ENCODE data around the gene WBP11. TPM values are rescaled to one million over a fixed set of nuclear protein-coding genes. Genes with fewer than 3 reads are reported as not detected.

The WBP11 gene
- total and polyA plus RNA-seq, 2 of the 13 experiments (the other 11 are each of a cell fraction or from before 2014, with no cell fraction given), result 7.6 to 31.0 TPM

DNA sequence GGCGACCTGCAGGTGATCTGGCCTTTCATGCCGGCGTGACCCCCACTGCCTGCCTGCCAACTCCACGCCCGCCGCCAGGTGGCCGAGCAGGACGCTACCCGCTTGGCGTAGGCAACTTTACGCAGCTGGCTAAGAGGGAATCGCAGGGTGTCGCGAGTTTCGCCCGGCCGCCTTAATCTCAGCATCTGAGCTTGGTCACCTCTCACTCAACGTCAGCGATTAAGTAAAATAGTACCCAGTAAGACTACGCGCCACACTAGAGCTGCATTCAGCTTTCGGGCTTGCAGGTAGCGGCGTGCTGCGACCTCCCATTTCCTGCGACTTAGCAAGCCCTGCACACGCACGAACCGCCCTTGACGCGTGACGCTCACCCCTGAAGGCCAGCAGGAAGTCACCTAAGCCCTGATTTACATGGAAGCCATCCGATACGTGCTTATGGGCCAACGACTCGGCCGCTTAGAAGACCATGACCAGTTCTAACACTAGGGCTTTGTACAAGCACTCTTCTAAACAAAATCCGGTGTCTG lies 33.2 kb downstream of the WBP11 start (continued):
- TF ChIP-seq, protein P1, sequence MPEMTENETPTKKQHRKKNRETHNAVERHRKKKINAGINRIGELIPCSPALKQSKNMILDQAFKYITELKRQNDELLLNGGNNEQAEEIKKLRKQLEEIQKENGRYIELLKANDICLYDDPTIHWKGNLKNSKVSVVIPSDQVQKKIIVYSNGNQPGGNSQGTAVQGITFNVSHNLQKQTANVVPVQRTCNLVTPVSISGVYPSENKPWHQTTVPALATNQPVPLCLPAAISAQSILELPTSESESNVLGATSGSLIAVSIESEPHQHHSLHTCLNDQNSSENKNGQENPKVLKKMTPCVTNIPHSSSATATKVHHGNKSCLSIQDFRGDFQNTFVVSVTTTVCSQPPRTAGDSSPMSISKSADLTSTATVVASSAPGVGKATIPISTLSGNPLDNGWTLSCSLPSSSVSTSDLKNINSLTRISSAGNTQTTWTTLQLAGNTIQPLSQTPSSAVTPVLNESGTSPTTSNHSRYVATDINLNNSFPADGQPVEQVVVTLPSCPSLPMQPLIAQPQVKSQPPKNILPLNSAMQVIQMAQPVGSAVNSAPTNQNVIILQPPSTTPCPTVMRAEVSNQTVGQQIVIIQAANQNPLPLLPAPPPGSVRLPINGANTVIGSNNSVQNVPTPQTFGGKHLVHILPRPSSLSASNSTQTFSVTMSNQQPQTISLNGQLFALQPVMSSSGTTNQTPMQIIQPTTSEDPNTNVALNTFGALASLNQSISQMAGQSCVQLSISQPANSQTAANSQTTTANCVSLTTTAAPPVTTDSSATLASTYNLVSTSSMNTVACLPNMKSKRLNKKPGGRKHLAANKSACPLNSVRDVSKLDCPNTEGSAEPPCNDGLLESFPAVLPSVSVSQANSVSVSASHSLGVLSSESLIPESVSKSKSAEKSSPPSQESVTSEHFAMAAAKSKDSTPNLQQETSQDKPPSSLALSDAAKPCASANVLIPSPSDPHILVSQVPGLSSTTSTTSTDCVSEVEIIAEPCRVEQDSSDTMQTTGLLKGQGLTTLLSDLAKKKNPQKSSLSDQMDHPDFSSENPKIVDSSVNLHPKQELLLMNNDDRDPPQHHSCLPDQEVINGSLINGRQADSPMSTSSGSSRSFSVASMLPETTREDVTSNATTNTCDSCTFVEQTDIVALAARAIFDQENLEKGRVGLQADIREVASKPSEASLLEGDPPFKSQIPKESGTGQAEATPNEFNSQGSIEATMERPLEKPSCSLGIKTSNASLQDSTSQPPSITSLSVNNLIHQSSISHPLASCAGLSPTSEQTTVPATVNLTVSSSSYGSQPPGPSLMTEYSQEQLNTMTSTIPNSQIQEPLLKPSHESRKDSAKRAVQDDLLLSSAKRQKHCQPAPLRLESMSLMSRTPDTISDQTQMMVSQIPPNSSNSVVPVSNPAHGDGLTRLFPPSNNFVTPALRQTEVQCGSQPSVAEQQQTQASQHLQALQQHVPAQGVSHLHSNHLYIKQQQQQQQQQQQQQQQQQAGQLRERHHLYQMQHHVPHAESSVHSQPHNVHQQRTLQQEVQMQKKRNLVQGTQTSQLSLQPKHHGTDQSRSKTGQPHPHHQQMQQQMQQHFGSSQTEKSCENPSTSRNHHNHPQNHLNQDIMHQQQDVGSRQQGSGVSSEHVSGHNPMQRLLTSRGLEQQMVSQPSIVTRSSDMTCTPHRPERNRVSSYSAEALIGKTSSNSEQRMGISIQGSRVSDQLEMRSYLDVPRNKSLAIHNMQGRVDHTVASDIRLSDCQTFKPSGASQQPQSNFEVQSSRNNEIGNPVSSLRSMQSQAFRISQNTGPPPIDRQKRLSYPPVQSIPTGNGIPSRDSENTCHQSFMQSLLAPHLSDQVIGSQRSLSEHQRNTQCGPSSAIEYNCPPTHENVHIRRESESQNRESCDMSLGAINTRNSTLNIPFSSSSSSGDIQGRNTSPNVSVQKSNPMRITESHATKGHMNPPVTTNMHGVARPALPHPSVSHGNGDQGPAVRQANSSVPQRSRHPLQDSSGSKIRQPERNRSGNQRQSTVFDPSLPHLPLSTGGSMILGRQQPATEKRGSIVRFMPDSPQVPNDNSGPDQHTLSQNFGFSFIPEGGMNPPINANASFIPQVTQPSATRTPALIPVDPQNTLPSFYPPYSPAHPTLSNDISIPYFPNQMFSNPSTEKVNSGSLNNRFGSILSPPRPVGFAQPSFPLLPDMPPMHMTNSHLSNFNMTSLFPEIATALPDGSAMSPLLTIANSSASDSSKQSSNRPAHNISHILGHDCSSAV (CRISPR knock-in tag; IDR thresholded peaks at IDR 0.05; ENCODE audit: borderline replicate concordance), result no peak
- TF ChIP-seq PITX1 (CRISPR knock-in tag; IDR thresholded peaks at IDR 0.05) (peak; percentile 30; the same call in 1 of the 2 replicates), PHB2 (IDR thresholded peaks at IDR 0.05; ENCODE audit: partially characterized antibody) (no peak), HDAC1 (CRISPR knock-in tag; IDR thresholded peaks at IDR 0.05) (peak; percentile 55; the same call in 1 of the 2 replicates), GTF2F1 (IDR thresholded peaks at IDR 0.05; ENCODE audit: low read length) (no peak), ZNF33B (CRISPR knock-in tag; IDR thresholded peaks at IDR 0.05) (no peak), CENPBD1 (CRISPR knock-in tag; IDR thresholded peaks at IDR 0.05; ENCODE audit: borderline replicate concordance, low read depth) (no peak), KLF6 (CRISPR knock-in tag; IDR thresholded peaks at IDR 0.05) (no peak)
- TF ChIP-seq, protein P2, sequence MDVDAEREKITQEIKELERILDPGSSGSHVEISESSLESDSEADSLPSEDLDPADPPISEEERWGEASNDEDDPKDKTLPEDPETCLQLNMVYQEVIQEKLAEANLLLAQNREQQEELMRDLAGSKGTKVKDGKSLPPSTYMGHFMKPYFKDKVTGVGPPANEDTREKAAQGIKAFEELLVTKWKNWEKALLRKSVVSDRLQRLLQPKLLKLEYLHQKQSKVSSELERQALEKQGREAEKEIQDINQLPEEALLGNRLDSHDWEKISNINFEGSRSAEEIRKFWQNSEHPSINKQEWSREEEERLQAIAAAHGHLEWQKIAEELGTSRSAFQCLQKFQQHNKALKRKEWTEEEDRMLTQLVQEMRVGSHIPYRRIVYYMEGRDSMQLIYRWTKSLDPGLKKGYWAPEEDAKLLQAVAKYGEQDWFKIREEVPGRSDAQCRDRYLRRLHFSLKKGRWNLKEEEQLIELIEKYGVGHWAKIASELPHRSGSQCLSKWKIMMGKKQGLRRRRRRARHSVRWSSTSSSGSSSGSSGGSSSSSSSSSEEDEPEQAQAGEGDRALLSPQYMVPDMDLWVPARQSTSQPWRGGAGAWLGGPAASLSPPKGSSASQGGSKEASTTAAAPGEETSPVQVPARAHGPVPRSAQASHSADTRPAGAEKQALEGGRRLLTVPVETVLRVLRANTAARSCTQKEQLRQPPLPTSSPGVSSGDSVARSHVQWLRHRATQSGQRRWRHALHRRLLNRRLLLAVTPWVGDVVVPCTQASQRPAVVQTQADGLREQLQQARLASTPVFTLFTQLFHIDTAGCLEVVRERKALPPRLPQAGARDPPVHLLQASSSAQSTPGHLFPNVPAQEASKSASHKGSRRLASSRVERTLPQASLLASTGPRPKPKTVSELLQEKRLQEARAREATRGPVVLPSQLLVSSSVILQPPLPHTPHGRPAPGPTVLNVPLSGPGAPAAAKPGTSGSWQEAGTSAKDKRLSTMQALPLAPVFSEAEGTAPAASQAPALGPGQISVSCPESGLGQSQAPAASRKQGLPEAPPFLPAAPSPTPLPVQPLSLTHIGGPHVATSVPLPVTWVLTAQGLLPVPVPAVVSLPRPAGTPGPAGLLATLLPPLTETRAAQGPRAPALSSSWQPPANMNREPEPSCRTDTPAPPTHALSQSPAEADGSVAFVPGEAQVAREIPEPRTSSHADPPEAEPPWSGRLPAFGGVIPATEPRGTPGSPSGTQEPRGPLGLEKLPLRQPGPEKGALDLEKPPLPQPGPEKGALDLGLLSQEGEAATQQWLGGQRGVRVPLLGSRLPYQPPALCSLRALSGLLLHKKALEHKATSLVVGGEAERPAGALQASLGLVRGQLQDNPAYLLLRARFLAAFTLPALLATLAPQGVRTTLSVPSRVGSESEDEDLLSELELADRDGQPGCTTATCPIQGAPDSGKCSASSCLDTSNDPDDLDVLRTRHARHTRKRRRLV (CRISPR knock-in tag; IDR thresholded peaks at IDR 0.05), result peak; percentile 16; the same call in 1 of the 2 replicates
- TF ChIP-seq, protein P3, sequence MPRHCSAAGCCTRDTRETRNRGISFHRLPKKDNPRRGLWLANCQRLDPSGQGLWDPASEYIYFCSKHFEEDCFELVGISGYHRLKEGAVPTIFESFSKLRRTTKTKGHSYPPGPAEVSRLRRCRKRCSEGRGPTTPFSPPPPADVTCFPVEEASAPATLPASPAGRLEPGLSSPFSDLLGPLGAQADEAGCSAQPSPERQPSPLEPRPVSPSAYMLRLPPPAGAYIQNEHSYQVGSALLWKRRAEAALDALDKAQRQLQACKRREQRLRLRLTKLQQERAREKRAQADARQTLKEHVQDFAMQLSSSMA (CRISPR knock-in tag; IDR thresholded peaks at IDR 0.05), result no peak
- TF ChIP-seq, protein P4, sequence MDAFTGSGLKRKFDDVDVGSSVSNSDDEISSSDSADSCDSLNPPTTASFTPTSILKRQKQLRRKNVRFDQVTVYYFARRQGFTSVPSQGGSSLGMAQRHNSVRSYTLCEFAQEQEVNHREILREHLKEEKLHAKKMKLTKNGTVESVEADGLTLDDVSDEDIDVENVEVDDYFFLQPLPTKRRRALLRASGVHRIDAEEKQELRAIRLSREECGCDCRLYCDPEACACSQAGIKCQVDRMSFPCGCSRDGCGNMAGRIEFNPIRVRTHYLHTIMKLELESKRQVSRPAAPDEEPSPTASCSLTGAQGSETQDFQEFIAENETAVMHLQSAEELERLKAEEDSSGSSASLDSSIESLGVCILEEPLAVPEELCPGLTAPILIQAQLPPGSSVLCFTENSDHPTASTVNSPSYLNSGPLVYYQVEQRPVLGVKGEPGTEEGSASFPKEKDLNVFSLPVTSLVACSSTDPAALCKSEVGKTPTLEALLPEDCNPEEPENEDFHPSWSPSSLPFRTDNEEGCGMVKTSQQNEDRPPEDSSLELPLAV (CRISPR knock-in tag; conservative IDR thresholded peaks at IDR 0.05; ENCODE audit: low read depth), result no peak
